ENCODE data around the gene PKP2.

PKP2 gene

DNA sequence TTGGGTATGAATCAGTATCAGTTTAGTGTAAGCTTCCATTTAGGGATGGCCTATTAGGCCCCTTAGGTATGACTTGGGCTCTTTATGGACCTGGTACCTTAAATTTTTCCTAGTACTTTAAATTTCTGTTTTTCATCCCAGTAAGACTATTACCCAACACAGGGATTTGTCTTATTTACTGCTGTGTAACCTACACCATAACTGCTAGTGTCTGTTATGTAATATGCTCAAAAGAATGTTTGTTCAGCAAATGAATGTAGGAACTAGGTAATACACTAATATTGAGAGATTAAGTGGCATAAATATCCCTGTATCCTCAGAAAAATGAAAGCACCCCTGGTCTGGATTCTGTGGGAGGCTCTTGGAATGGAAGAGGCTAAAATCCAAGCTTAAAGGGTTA lies 77.2 kb downstream of the PKP2 start:
- in situ Hi-C loops (cut with MboI; ENCODE audit: low sequenced_read_pairs), result no loop called here

DNA sequence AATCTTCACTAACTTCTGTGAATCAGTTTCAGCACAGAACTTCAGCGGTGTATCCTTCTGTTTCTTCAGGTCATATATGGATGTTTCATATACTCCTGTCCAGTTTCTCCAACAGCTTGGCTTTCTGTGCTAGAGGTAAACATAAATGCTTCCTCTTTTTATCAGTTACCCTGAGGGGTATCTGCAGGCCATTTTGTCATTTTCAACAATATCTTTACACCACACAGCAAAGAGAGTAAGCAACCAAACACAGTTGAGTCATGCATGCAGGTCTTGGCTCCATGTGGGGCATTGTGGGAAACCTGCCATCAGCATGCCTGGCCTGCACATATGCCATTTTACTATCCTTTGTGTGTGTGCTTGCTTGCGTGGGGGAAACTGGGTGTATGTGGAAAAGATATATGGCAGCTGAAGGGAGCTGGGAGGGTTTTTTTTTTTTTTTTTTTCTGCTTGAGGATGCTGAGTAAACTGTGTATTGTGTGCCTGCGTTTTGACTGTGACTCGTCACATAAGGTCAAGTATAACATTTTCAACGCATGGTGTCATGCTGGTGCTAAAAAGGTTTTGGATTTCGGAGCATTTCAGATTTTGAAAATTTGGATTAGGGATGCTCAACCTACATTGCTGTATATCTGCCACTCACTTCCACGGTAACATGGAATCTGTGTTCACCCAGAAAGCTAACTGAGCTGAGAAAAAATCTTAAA lies 84.7 kb downstream of the PKP2 start:
- in situ Hi-C loops (cut with MboI; ENCODE audit: low sequenced_read_pairs), result no loop called here

DNA sequence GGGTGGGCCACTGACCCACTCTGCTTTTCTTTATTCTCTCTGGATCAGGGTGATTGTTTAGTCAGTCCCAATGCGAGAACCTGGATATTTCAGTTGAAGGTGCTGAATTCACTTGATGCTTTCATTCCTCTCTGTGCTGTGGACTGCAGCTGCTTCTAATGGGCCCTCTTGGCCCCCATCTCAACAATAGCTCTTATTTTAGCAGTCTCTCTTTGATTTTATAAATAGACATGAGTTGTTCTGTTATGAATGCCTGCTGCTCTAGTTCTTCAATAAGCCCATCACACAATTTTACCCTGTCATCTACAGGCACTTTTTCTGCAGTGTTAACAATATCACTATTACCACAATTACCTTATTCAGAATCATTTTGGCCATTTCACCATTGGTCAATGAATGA lies 86.7 kb downstream of the PKP2 start:
- in situ Hi-C loops (cut with MboI; ENCODE audit: low sequenced_read_pairs), result no loop called here

DNA sequence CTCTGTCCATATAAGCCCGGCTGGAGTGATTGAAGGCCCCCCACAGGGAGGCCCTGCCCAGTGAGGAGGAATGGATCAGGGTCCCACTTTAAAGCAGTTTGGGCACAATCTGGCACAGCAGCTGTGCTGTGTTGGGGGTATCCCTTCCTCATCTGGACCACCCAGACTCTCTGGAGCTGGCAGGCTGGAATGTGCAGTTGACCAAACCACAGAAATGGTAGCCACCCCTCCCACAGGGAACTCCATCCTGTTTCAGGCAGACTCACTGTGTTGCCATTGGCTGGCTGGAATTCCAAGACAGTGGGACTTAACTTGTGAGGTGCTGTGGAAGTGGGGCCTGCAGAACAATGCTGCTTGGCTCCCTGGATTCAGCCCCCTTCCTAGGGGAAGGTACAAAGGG lies 87.4 kb downstream of the PKP2 start:
- in situ Hi-C loops (cut with MboI; ENCODE audit: low sequenced_read_pairs), result no loop called here

DNA sequence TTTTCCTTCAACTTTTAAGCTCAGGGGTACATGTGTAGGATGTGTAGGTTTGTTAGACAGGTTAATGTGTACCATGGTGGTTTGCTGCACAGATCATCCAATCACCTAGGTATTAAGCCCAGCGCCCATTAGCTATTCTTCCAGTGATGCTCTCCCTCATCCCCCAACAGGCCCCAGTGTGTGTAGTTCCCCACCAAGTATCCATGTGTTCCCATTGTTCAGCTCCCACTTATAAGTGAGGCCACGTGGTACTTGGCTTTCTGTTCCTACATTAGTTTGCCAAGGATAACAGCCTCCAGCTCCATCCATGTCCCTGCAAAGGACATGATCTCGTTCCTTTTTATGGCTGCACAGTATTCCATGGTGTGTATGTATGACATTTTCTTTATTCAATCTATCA lies 92.3 kb downstream of the PKP2 start:
- in situ Hi-C loops (cut with MboI; ENCODE audit: low sequenced_read_pairs), result no loop called here

DNA sequence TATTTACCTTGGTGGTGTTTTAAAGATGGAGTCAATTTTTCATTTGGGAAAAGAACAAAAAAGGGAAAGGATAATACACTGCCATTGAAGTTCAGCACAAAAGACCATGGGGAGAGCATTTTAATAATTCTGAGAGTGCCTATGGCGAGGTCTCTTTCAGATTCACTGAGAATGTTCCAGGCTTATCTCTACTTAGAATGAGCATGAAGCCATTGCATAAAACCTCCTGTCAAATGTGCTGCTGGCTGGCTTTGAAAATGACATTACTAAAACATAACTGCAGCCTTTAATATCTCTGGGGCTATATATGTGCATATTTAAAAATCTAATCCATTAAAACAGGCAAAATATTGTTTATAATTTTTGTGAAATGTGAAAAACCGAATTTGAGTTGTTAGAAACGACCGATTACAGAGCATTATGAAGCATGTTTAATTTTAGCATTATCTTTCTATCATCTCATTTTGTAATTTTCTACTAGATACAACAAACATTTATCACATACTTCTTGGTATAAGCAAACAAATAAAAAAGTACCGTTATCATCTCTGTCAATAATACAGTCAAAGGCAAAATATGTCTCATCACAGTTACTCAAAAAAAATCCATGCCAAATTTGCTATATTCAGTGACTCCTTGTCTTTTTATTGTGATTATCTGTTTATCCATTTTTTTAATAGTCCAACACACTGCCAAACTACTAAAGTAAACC lies 95.2 kb downstream of the PKP2 start:
- in situ Hi-C loops (cut with MboI; ENCODE audit: low sequenced_read_pairs), result no loop called here

DNA sequence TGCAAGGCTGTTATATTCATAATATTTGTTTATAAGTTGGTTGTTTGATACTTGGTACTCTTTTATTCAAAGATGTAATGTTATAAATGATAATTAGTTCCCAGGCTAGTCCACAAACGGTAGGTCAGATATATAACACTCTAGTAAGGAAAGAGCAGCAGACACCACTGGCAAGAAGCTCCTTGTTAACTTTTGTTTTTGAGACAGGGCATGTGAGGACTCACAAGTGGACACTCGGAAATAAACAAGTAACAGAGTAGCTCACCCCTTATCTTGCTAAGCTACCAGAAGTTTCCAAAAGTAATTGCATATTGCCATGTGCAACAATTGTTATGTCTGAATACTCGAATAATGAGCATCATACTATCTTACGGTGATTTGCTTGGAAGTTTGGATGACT lies 102.3 kb downstream of the PKP2 start:
- in situ Hi-C loops (cut with MboI; ENCODE audit: low sequenced_read_pairs), result no loop called here

DNA sequence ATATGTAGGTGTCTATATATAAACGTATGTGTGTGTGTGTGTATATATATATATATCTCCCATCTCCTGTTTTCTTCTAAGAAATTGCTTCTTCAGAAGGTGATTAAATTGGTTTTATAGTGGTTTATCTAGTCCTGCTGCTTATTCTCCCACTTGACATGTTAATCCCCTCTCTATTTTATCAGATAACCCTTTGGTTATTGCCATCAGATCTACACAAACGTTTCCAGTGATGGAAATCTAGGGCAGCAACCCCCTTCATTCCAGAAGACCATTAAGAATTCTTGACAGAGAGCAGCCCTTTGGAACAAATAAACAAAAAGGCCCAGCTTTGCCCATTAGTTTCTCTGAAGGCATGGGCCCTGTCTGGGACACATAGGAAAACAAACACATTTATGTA lies 106.7 kb downstream of the PKP2 start:
- in situ Hi-C loops (cut with MboI; ENCODE audit: low sequenced_read_pairs), result no loop called here

DNA sequence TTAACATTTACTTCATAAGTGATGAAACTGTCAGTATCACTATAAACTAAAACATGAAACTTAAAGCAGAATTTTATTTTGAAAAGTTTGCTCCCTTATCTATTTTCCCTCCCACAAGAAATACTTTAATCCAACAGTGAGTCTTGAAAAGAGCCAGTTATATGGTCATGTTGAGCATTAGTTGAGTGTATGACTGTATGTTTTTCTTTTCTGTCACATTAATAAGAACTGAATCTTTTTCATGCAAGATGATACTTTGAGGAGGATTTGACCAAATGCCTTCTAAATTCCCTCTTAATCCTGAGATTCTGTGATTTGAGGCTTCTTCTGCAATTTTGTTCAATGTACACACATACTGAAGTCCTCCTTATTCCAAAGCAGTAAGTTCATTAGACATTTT lies 107.1 kb downstream of the PKP2 start:
- in situ Hi-C loops (cut with MboI; ENCODE audit: low sequenced_read_pairs), result no loop called here

DNA sequence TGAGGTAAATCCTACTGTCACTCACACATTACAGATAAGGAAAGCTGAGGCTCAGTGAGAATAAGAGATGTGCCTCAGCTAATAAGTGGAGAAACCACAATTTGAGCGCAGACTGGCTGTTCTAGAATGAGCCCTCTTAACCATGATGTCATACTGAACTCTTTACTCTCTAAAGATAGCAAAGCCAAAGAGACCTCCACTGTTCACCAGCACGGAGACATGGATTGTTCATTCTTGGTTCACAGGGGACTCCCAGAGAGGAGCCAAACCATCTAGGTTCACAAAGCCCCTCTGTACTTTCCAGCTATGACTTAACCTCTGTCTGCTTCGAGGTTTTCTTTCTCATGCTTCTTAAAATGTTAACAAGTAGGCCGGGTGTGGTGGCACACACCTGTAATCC lies 108.2 kb downstream of the PKP2 start:
- in situ Hi-C loops (cut with MboI; ENCODE audit: low sequenced_read_pairs), result no loop called here

DNA sequence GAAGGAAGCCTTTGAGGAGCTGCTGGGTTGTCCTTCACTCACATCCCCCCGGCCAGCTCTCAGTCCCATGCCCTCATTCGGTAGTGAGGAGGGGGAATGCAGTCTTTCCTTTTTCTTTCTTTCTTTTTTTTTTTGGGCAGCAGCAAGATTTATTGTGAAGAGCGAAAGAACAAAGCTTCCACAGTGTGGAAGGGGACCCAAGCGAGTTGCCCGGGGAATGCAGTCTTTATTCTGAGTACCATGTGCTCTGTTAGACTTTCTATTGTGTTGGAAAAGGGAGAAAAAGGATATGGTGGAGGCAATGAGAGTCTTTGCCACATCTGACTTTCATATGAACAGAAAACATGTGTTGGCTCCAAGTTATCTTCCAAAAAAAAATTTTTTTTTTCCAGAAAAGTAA lies 111.0 kb downstream of the PKP2 start:
- in situ Hi-C loops (cut with MboI; ENCODE audit: low sequenced_read_pairs), result no loop called here

DNA sequence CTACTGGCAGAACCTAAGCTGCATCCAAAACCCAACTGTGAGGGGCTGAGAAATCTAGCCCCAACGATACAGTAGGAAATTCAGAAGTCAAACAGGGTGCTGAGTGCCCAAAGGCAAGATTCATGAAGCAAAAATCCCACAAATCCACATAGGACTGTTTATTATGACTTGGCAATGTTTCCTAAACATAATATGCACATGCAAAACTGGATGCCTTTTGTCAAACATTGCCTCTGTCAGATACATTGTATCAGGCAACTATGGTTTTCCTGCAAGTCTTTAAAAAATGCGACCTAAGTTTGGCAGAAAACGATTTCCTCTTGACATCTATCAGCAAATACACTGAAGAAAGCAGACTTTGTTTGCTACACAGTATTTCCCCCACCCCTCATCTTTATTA lies 113.5 kb downstream of the PKP2 start:
- in situ Hi-C loops (cut with MboI; ENCODE audit: low sequenced_read_pairs), result no loop called here

DNA sequence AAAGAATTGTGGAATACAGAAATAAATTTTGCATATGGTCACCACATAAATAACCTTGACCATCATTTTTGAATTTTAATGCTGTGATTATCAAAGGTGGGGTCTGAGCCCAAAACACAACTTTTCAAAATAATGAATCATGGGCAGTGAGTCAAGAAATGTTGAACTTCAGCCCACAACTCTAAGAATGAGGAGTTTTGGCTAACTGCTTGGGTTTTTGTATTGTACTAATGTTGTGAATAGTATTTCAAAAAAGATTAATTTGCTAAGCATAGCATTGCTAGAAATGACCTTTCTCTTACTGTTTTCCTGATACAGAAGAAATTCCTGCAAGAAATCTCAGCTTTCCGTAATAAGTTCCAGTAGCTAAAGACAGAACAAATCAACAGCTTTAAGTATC lies 116.5 kb downstream of the PKP2 start:
- in situ Hi-C loops (cut with MboI; ENCODE audit: low sequenced_read_pairs), result no loop called here

DNA sequence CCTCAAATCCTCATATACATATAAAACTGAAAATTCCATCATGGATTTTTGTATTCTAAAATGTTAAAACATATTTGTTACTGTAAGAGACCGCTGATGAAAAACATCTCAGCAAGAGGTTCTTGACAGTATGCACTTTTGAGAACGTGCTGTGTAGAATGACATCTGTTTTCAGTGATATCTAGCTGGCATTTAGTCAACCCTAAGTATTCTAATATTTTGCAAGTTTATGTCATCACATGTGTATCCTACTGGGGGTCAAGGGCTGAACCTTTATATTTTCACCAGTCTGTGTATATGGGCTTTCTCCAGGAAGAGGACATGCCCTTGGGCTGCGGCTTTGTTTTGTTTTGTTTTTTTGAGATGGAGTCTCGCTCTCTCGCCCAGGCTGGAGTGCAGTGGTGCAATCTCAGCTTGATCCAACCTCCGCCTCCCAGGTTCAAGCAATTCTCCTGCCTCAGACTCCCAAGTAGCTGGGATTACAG lies 118.8 kb downstream of the PKP2 start:
- in situ Hi-C loops (cut with MboI; ENCODE audit: low sequenced_read_pairs), result no loop called here

DNA sequence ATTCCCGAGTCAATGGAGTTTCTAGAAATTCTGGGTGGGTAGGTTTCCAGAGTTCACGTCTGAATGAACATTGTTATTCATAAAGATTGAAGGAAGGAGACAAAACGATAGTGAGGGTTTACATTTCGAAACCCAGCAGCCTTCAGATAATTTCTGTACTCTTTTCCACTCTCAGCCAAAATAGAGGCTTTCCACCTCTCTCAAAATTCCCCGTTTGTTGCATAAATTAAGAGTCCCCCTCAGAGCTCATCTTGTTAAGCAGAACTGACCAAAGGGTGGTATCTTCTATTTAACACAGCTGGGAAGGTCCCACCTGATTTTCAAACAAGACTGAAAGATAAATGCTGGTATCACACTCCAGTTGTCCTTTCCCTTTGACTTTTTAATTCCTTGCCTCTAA lies 119.4 kb downstream of the PKP2 start:
- in situ Hi-C loops (cut with MboI; ENCODE audit: low sequenced_read_pairs), result no loop called here

DNA sequence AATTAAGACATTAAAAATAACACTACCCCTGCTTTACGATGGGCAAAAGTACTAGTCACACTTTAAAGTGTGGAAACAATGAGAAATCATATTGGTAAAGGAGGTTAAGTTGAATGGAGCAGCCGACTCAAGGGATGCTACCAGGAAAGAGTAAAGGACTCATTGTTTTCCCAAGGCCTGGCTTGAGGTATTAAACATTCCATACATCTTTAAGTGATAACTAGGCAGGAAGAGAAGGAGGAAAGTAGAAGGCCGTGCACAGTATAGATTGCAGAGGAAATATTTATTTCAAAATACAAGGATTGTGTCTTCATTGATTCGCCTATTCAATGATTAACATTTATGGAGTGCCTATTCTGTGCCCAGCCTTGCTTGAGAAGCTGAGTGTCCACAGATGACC lies 120.3 kb downstream of the PKP2 start:
- in situ Hi-C loops (cut with MboI; ENCODE audit: low sequenced_read_pairs), result no loop called here

DNA sequence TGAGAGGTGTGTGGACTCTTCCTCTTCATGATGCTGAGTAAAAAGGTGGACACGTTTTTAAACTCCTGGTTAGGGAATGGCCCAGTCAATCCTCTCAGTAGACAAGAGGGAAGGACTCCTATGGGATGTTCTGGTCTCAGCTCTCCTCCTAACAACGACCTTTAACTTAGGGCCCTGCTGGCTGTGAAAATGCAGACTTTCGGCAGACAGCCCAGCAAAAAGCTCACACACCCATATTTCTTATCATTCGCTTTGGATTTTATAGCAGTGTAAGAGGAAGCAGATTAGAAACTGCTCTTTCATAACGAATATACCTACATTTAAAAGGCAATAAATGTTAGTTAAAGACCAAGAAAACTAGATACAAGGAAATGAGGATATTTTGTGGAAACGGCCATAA lies 122.9 kb downstream of the PKP2 start:
- in situ Hi-C loops (cut with MboI; ENCODE audit: low sequenced_read_pairs), result no loop called here

DNA sequence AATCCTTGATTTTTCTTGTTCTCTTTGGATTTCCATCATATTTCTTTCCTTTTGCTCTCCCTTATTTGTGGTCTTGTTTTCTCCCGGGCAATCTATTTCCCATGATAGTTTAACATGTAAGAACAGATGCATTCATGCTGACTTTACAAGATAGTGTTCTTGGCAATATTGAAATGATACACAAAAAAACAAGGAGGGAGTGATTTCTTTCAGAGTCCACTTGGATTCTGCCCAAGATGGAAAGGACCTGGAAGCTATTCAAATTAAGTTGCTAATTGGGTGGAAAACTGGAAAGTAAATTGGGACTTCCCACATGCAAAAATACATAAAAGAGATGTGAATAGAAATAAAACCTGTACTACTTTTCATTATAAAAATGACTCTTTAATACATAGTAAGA lies 126.4 kb downstream of the PKP2 start:
- in situ Hi-C loops (cut with MboI; ENCODE audit: low sequenced_read_pairs), result no loop called here

DNA sequence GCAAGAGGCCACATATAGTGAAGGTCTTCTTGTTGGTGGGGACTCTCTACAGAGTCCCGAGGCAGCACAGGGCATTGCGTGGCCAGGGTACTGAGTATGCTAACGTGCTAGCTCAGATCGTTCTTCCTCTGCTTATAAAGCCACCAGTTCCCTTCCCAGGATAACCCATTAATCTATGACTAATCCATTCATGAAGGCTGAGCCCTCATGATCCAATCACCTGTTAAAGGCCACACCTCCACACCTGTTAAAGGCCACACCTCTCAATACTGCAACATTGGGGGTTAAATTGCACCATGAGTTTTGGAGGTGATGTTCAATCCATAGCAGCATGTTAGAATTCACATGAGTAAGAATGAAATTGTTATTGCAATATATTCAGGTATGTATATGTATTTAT lies 128.1 kb downstream of the PKP2 start:
- in situ Hi-C loops (cut with MboI; ENCODE audit: low sequenced_read_pairs), result no loop called here

DNA sequence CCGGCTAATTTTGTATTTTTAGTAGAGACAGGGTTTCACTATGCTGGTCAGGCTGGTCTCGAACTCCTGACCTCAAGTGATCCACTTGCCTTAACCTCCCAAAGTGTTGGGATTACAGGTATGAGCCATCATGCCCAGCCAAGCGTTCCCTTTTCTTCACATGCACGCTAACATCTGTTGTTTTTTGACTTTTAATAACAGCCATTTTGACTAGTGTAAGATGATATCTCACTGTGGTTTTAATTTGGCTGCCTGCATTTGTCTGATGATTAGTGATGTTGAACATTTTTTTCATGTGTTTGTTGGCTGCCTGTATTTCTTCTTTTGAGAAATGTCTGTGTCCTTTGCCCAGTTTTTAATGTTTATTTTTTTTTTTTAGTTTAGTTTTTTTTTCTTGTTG lies 130.7 kb downstream of the PKP2 start:
- in situ Hi-C loops (cut with MboI; ENCODE audit: low sequenced_read_pairs), result no loop called here

DNA sequence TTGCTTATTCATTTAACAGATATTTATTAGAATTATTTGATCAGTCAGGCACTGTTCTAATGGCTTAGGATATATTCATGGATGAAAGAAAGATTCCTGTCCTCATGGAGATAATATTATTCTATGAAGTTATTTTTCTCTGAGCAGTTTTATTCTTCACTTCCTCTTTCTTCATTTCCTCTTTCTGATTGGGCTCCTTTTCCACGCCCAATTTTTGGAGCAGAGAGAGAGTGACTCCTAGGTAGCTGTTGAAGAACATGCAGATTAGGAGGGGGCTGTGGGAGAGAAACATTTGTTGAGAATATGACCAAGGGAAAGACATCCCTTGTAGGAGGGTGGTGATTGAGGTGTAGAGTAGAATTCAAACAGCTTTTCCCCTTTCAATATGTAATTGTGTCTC lies 134.9 kb downstream of the PKP2 start:
- in situ Hi-C loops (cut with MboI; ENCODE audit: low sequenced_read_pairs), result no loop called here

DNA sequence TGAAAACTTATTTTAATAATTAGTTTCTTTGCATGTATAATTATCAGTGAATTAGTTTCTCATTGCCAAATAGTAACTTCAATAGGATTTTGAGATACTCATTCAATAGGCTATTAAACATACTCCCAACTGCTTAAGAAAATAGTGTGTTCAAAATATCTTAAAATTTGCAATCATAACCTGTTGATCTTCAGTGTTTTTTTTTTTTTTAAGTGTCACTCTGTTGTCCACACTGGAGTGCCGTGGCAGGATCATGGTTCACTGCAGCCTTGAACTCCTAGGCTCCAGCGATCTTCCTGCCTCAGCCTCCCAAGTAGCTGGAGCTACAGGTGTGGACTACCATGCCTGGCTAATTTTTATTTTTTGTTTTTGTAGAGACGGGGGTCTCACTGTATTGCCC lies 139.4 kb downstream of the PKP2 start:
- in situ Hi-C loops (cut with MboI; ENCODE audit: low sequenced_read_pairs), result no loop called here

Data from hTERT RPE-1 (cell line).